HK-2 (cell line): ENCODE measurements around the gene NR1H4.
"Not testable (repeated sequence)": the region's sequence is repeated elsewhere in the genome, so short reads cannot be mapped to it uniquely, and the experiment has no call there.

ENCODE experiments used
- DNase-seq: peaks from one replicate; pipeline ENCODE4 v3.0.0-alpha.2; 2018; ENCODE audit not compliant: unreplicated experiment

NR1H4 gene

DNA sequence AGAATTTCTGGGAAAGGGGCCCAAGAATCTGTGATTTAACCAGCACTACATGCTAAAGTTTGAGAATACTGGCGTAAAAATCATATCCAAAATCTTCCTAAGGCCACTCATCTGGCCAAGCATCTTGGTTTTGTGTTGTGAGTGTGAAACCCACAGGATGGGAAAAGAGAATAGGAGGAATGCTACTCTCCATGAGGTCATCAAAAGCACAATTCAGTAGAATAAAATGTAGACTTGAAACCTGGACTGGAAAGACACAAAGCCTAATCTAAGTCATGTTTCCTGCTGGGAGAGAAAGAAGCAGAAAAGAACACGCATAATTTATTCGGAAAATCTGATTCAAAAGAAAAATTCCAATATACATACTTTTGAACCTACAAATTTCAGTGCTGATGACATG is 42.3 kb downstream of the NR1H4 start:
- DNase-seq: no peak

DNA sequence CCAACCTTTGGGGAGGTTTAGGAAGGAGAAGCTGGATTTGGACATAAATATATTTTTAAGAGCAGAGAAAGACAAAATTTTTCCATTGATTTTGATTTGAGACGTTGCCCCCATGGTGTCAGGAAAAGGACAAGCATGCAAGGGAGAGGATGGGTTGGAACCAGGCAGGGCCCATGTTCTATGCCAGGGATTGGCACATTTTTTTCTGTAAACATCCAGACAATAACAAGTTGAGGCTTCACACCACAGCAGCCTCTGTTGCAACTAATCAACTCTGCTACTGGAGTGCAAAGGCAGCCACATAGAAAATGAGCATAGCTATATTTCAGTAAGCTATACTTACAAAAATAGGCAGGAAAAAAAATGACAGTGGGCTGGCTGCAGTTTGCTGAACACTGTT is 44.7 kb downstream of the NR1H4 start:
- no peak for DNase-seq

DNA sequence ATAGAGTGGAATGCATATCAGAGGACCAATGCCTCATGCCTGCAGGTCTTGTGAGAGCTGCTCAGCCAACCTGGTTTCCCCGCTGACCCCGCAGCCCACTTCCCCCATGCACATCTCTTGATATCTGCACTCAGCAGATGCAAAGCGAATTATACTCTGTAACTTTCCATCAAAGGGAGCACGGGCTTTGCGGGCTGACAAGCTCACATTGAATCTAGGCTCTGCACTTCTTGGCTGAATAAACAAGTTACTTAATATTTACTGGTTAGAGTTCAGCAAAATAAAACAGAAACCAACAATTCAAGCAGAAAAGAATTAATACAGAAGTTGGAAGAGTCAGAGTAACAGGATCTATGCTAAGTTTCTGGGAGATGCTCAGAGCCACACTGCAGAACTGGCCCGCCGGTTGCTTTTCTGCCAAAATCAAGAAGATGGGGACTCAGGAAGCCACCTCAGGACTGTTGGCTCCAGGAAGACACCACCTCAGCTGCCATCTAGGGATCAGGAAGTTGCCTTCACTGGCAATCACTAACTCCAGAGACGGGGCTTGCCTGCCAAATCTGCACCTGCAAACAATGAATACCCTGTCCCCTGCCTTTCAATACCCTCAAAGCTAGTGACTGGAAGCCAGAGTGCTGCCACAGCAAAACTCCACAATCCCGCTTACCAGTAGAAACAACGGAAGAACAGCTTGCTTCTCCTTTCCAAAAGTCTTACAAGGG is 46.5 kb downstream of the NR1H4 start:
- no peak for DNase-seq

DNA sequence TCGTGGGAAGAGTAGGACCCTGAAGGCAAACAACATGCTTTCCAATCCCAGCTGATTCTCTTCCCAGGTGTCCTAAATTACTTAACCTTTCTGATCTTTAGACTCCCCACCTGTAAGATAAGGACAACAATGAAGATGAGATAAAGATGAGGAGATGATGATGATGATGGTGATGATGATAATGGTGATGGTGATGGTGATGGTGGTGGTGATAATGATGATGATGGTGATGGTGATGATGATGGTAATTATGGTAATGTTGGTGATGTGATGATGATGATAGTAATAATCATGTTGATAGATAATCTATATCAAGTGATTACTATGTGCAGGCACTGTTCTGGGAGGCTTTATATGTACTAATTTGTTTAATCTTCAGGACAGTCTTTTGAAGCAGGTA is 48.3 kb downstream of the NR1H4 start:
- no peak for DNase-seq

DNA sequence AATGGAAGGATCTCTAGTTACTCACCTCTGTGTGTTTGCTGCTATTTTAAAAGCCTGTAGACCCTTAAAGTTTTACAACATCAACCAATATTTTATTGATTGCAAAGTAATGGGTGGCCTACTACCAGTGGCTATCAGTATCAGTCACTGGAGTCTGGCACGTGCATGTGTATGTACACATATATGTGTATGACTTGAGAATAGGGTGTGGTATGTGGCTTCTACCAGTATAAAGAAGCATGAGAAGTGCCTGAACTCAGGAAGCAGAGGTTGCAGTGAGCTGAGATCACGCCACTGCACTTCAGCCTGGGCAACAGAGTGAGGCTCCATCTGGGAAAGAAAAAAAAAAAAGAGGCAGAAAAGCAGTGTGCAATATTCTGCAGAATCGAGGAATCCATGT is 54.4 kb downstream of the NR1H4 start:
- no peak for DNase-seq

DNA sequence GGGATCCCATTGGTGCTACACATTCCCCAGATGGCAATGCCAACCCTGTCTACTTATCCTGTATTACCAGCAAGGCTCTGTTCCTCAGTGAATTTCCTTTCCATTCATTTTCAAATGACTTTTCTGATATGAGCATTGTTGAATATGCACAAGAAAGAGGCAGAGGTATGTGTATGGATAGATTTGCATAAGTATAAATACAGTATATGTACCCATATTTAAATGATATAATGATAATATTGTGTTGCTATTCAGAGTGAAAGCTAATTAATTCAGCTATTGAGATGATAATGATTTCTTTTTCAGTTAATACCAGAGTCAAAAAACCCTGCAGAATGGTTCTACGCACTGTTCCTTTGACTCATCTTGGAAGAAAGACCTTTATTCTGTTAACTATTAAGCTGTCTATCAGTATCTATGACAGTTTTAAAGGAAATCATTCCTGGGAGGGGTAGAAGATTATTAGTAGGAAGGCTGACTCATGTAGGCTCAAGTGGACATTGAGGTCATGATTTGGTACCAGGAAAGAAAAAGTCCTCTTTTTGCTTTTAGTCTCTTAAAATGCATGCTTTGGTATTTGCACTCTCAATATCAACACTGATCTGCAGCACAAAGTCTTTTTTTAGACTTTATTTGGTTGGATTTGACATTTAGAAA is 54.9 kb downstream of the NR1H4 start:
- no peak for DNase-seq

DNA sequence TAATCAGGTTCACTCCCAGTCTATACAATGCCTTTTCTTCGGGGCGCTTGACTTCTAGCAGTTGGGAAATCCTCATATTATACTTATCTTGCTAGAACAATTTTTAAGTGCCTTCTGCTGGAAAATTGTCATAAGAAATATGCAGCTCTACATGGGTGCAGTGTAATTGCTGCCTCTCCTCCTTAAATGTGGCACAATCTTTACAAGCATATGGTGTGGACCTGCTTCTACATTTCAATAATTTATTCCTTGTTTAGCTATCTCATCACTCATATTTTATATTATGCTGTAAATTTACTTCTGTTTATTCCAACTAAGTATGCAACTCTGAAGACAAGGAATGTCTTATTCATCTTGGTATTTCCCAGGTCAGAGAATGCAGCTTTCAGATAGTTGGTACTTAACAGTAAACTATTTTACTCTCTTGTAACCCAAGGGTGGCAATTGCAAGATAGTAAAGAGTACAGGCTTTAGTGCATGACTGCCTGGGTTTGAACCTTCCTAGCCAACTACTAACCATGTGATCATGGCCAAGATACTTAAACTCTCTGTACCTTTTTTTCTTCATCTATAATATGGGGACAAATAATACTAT is 56.2 kb downstream of the NR1H4 start:
- DNase-seq: no peak

DNA sequence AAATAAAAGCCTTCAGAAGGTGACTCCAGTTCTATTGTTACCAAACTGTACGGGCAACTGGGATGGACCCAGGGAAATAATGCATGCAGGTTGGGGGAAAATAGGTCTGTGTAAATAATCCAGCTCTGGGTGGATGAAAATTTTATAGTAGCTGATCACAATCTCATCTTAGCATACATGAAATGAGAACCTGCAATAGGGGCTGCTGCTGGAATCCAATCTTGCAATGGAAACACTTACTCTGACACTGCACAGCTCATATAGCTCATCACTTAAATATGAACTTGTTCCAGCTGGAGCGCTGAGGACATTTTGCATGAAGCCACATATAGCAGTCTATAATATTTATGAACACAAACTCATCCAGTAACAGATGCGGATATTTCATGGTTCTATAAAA is 59.7 kb downstream of the NR1H4 start:
- no peak for DNase-seq

DNA sequence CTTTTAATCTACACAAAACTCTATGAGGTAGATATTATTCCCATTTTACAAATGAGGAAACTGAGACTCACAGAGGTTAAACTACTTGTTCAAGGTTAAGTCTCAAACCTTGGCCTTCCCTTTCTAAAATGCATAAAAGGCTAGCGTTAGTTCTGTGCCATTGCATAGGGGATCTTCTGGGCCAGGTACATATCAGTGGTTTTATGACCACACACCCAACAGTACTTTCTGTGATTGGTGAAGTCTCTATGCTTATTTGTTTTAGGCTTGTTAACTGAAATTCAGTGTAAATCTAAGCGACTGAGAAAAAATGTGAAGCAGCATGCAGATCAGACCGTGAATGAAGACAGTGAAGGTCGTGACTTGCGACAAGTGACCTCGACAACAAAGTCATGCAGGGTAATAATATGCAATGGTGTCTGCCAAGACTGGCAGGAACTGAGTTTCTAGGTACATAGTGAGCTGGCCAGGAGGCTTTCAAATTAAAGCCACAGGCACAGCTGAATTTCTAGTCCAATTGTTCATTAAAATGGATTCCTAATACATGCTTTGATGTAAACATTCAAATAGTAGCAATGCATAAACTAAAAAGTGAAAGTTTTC is 61.1 kb downstream of the NR1H4 start:
- no peak for DNase-seq

DNA sequence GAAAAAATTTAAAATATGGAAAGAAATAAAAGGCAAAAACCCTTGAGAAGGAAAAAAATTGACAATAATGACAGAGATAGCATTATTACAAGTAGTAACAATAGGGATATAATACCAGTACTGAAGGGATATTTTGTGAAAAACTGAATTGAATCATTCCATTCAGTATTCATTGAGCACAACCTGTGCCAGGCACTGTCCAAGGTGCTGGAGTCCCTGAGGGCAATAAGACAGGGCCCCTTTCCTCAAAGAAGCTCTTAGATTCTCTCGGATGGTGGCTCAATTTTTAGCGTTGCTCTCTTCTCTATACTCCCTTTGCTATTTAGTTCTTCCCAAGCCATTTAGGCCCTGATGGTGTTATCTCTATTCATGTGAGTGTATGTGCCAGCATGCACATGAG is 65.5 kb downstream of the NR1H4 start:
- peak; percentile 41 for DNase-seq

DNA sequence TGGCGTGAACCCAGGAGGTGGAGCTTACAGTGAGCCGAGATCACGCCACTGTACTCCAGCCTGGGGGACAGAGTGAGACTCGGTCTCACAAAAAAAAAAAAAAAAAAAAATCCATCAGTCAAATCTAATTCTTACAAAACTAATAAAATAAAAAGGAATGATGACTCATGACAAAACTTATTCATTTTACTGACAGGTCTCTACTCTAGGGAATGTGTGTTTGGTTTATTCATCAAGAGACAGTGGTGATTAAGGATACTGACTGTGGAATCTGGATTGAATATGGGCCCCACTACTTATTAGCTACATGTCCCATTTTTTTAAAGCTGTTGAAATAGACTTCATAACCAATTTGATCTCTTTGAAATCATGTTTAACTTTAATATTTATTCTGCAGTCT is 70.5 kb downstream of the NR1H4 start:
- no peak for DNase-seq

DNA sequence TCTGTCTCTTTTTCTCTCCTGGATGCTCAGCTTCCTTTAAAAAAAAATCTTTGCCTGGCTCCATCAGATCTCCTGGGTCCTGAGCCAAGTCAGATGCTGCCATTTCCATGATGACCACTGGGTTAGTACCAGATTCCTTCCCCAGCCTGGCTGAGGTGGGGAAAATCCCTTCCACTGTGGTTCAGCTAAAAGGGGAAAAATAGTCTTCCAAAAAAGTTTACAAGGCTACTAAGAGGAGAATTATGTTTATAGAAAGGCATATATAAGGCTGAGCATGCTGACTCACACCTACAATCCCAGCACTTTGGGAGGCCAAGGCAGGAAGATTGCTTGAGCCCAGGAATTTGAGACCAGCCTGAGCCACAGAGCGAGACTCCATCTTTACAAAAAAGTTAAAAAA is 71.4 kb downstream of the NR1H4 start:
- DNase-seq: no peak

DNA sequence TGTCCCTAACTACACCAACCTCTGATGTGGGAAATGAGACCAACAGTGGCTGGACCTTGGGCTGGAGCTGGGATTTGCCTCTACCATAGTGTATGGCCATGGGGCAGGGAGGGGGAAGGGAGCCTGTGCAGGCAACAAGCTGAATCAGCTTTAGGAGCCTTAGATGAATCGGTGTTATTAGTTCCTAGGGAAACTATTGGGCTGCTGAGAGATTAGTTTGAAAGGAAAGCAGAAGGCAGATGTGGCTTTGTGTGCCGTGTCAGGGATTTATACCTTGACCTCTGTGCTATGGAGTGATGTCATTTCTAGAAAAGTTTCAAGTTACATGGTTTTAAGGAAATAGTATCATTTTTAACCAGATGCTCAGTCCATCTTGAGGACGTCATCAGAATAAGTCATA is 80.3 kb downstream of the NR1H4 start:
- no peak for DNase-seq

DNA sequence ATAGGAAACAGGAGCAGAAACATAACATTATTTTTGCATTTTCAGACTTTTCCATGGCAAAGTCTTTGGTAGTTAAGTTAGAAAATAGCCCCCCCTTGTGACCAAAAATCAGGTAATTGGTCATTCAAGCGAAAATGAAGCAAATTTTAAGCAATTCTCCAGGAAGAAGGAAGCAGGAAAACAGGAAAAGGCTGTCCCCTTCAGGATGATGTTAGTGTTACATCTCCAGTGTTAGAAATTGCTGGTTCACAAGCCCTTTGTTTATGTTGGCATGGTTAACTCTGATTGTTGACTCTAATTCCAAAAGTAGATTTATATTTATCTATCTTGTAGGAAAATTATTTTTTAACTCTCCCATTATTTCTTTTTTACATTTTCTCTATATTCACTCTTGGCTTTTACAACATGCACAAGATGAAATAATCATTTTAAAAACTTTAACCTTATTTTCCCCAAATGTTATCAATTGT is 81.0 kb downstream of the NR1H4 start:
- DNase-seq: no peak

DNA sequence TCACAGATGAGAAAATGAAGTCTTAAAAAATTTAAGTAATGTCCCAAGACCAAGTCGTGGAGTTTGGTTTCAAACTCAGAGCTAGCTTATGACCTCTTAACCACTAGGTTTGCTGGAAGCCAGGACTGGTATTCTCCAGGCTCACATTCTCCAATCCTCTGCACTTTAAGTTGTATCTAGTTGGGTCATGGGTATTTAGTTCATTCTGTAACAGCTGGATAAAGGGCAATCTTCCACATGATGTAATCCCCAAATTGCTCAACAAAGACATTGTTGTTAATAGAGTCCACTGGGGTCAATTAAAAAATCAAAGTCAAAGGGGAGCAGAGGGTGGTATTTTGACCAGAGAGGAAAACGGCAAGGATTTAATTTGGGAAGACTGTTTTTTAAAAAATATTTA is 82.1 kb downstream of the NR1H4 start:
- no peak for DNase-seq

DNA sequence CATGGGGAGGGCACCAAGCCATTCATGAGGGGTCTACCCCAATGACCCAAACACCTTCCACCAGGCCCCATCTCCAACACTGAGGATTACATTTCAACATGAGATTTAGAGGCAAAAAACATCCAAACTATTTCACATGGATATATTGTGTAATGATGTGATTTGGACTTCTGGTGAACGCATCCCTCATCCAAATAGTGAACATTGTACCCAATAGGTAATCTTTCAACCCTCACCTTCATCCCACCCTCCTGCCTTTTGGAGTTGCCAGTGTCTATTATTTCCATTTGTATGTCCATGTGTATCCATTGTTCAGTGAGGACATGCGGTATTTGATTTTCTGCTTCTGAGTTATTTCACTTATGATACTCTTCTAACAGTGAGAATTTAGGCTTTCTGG is 83.7 kb downstream of the NR1H4 start:
- DNase-seq: no peak

DNA sequence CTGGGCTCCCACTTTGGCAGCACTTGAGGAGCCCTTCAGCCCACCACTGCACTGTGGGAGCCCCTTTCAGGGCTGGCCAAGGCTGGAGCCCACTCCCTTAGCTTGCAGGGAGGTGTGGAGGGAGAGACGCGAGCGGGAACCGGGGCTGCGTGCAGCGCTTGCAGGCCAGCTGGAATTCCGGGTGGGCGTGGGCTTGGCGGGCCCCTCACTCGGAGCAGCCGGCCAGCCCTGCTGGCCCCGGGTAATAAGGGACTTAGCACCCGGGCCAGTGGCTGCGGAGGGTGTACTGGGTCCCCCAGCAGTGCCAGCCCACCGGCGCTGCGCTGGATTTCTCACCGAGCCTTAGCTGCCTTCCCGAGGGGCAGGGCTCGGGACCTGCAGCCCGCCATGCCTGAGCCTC is 85.6 kb downstream of the NR1H4 start:
- not testable (repeated sequence) for DNase-seq

DNA sequence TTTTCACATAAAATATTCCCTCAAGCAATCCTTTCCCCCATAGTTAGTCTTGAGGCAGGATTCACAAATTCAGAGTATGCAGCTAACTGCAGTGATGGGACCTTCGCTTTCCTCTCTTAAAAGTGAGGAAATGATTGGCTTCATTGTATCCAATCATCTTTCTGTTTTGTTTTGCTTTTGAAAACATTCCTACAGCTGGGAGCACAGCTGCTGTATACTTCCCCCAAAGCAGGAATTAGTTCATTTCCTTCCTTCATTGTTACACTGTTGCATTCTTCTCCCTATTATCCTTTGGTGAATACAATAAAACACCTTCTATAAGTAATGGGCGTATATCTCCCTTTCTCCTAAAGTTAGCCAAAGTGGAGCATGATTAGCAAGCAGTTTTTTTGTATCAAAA is 90.4 kb downstream of the NR1H4 start:
- no peak for DNase-seq

DNA sequence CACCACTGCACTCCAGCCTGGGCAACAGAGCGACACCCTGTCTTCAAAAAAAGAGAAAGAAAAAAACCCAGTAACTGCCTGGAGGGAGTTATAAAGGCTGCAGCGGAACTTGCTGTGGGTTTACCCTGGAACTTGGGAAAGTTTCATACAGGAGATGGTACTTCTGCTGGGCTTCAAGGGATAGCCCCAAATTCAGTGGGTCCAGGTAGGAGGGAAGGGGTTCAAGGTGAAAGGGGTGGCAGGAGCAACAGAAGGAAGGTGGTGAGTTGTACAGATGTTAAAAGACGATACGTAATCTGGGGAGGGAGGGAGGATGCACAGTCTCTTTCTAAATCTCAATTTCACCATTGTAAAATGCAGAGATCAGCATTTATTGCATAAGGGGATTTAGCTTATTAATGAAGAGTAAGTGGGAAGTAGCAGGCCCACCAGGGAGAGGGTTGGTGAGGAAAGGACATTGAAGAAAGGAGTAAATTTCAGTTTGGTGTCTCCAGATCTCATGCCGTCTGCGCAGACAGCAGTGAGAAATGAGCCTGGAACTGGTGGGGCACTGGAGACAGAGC is 91.3 kb downstream of the NR1H4 start:
- DNase-seq: no peak

DNA sequence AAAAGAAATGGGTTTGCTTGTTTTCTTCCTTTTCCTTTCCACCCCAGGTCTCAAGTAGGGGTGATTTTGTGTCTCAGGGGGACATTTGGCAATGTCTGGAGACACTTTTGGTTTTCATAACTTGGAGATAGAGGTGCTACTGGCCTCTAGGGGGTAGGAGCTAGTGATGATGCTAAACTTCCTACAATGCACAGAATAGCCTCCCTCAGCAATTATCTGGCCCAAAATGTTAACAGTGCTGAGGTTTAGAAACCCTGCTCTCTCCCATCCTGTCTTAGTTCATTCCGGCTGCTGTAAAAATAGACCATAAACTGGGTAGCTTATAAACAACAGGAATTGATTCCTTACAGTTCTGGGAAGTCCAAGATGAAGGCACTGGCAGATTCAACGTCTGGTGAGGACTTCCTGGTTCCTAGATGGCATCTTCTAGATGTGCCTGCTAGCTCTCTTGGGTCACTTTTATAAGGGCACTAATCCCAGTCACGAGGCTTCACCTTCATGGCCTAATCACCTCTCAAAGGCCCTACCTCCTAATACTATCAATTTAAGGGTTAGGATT is 92.4 kb downstream of the NR1H4 start:
- DNase-seq: no peak

DNA sequence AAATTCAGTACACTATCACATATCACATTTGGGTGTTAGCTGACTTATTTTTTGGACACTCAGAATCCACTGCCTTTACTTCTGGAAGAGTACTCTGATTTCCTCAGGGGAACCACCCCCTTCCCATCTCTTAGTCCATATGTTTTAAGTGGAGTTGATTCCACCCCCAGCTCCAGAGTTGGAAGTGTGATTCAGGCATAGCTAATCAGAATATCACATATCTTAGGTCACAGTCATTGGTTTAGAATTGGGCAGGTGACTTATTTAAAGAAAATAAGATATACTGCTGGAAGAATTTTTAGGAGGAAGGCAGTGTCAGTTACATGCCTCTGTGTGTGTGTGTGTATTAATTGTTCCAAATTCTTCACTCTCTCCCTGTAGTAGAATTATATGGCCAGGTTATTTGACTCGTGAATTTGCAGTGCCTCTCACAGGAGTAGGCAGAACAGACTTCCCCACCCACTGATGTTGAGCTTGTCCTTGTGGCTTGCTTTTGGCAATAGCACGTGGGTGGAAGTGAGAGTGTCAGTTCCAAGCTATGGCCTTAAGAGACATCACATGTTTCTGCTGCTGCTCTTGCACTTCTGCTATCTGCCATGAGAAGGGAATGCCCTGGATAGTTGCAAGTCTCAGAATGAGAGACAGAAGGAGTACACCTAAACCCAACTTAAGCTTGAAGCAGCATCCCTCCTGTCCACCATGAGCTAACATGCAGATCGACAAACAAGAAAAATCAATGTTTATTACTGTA is 93.4 kb downstream of the NR1H4 start:
- DNase-seq: no peak

DNA sequence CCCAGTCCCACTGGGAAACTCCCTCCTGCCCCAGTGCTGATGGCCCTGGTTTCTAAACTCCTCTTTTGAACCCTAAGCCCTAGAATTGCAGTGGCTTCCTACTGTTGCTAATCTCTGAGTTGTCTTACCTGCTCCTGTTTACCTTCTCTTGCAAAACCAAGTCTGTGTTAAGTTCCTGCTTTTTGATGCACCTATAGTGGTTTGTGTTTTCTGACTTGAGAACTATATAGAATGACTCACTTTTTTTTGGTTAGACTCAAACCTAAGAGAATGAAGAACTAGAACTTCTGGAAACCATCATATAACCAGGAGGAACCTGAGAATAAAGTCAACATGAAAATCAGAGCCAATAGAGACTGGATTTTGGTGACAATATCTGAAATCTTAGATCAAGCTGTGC is 94.3 kb downstream of the NR1H4 start:
- no peak for DNase-seq
